HCT116 (cell line): ENCODE measurements around the gene ELFN1.

Experiments
- CTCF ChIP-seq, 3 experiments: fragments of 200-600 bp in 1 of 3; sonication (generic) in 1 of 3; IDR thresholded peaks in 2 of 3; conservative IDR thresholded peaks in 1 of 3; 2 replicates each; pipeline ENCODE4 v1.5.1; 2012 to 2017; ENCODE audit warnings: low read depth in 2 of 3, low read length in 2 of 3, antibody characterized with exemption in 1 of 3, borderline replicate concordance in 1 of 3, control low read depth in 1 of 3, mild to moderate bottlenecking in 1 of 3, mixed read lengths in 1 of 3, mixed run types in 1 of 3, moderate library complexity in 1 of 3; ENCODE audit not compliant: insufficient read depth in 1 of 3
- MAX ChIP-seq: IDR thresholded peaks from 2 replicates; pipeline ENCODE4 v1.6.1; 2012
- POLR2A ChIP-seq: IDR thresholded peaks from 2 replicates; pipeline ENCODE4 v1.7.0; 2011; ENCODE audit warnings: borderline replicate concordance; ENCODE audit not compliant: insufficient read depth, insufficient read length; ENCODE audit errors: extremely low read depth

- TF ChIP-seq POLR2A: no peak
- TF ChIP-seq MAX: no peak
- TF ChIP-seq CTCF (IDR thresholded peaks at IDR 0.05 in 2 of 3, conservative IDR thresholded peaks at IDR 0.05 in 1 of 3; ENCODE audit: borderline replicate concordance in 1 of 3, insufficient read depth in 1 of 3, low read depth in 2 of 3, low read length in 2 of 3): no peak
These were observed 45.2 kb downstream of the ELFN1 start for GRCh38 chr7:1715331-1715625.
